HG03565 (cell line): ENCODE data around the gene TBXA2R.
"Not testable (repeated sequence)": the region's sequence is repeated elsewhere in the genome, so short reads cannot be mapped to it uniquely, and the experiment has no call there.

Source experiments
- ATAC-seq: cut with Tn5 transposase; IDR thresholded peaks from one replicate; pipeline ENCODE4 v1.9.1; 2021; ENCODE audit warnings: mild to moderate bottlenecking, moderate library complexity; ENCODE audit not compliant: unreplicated experiment

The TBXA2R gene

DNA sequence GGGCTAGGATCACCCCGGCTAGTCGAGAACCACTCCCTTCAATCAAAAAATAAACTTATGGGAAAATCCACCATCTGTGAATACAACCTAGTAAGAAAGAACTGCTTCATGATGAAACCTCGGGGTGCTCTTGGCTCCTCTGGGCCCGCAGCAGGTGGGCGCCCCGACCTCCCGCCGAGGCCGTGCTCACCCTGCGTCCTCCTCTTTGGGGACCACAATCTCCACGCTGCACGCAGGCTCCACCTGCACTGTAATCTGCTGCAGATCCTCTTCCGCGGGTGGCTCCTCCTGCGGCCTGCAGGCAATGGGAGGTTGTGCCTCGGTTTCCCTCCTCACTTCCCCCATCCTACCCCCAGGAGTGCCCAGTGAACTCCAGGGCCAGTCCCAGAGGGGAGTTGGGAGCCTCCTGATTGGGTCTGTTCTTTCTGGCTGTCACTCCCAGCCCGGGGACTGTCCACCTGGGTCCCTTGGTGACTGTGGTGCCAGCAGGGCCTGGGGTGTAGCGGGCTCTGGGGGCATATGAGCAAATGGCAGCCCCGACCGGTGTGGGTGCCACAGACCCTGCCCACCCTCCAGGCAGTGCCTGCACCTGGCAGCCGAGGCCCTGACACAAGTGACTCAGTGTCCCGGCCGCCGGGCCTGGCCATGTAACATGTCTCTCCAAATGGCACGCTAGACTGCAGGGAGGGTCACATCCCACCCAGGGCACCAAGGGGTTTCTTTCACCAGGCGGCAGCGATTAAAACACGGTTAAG lies 35.0 kb upstream of the TBXA2R start:
- no peak for ATAC-seq

DNA sequence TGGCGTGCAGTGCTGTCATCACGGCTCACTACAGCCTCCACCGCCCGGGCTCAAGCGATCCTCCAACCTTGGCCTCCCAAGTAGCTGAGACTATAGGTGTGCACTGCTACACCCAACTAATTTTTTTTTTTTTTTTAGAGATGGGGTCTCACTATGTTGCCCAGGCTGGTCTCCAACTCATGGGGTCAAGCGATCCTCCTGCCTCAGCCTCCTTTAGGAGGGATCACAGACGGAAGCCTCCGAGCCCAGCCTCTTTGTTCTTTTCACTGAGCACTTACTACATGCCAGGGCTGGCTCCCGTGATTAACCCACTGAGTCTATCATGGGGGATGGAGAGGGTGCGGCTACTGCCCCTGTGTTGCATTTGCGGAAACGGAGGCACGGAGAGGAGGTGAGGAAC lies 32.8 kb upstream of the TBXA2R start:
- no peak for ATAC-seq

DNA sequence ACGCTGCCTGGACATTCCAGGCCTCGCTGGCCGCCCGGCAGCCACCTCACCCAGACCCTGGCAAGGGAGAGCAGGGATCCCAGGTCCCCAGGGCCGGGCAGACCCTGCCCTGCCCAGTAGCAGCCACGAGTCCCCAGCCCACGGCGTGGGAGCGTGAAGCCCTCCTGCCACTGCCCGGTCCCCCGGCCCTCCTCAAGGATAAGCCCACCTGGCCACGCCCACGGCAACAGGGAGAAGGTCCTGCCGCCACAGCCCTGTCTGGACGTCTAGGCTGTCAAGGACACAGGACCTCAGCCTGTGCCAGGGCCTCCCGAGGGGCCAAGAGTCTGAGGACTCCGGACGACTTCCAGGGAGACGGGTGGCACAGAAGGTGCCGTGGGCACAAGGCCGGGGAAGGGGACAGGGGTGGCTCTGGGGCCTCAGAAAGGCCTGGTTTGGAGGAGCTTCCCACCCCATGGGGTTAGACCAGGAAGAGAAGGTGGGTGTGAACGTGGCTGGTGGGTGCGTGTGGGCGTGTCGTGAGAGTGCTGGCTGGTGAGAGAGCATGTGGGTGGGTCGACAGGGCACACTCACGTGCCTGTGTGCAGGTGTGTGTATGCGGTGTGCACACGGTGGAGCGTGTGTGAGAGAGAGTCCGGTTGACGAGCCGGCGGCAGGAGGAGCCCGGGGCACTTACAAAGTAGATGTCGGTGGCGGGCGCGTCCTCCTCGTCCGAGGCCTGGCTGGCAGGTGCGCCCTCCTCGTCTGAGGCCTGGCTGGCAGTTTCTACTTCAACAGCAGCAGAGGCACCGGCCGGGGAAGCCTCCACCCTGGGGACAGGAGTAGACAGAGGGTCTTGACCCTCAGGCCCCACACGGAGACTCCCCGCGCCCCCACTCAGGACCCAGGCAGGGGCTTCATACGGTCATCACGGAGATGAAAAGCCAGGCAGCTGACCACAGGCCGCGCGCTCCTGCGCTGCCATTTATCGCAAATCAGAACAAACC lies 31.8 kb upstream of the TBXA2R start:
- no peak for ATAC-seq

GRCh38 chr19:3637621-3638020 lies 30.9 kb upstream of the TBXA2R start:
- ATAC-seq, result no peak

GRCh38 chr19:3636962-3637361 lies 30.3 kb upstream of the TBXA2R start:
- ATAC-seq, result no peak

GRCh38 chr19:3636506-3636905 lies 29.8 kb upstream of the TBXA2R start:
- no peak for ATAC-seq

DNA sequence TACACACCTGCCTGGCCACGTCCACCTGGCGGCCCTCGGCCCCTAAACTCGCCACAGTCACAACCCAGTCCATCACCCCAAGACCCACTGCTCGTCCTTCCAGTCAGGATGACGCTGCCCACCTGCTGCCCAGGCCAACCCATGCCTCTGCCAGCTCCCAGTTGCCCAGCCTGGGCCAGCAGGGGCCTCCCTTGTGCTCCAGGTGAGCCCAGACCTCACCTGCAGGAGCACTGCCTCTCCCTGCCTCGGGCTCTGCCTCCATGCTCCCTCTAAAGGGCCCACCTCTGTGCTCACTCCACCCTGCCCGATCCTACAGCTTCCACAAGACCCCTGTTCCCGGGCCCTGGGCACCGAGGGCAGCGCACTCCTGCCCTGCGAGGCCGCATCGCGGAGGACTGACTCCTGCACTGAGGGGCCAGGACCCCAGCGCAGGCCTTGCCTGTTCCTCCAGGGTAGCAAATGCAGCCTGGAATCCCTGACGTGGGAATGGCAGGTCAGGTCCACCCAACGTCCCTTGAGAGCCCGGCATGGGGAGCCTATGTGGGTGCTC lies 27.9 kb upstream of the TBXA2R start:
- no peak for ATAC-seq

DNA sequence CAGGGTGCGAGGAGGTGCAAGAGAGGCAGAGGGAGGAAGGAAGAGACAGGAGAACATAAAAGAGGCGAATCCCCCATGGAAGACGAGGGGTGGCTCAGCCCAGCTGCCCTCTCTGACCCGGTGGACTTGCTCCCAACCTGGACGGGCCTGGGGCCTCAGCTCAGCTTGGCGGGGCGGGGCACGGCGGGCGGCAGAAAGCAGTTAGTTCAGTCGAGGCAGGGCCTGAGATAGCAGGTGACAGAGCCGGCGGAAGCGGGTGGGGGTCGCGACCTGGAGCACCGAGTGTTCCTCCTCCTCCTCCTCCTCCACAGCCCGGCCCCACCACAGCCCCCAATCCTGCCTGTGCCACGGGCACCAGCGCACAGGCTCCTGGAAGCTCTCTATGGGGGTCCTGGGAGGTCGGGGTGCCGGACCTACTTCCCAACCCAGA lies 26.9 kb upstream of the TBXA2R start:
- ATAC-seq, result no peak

DNA sequence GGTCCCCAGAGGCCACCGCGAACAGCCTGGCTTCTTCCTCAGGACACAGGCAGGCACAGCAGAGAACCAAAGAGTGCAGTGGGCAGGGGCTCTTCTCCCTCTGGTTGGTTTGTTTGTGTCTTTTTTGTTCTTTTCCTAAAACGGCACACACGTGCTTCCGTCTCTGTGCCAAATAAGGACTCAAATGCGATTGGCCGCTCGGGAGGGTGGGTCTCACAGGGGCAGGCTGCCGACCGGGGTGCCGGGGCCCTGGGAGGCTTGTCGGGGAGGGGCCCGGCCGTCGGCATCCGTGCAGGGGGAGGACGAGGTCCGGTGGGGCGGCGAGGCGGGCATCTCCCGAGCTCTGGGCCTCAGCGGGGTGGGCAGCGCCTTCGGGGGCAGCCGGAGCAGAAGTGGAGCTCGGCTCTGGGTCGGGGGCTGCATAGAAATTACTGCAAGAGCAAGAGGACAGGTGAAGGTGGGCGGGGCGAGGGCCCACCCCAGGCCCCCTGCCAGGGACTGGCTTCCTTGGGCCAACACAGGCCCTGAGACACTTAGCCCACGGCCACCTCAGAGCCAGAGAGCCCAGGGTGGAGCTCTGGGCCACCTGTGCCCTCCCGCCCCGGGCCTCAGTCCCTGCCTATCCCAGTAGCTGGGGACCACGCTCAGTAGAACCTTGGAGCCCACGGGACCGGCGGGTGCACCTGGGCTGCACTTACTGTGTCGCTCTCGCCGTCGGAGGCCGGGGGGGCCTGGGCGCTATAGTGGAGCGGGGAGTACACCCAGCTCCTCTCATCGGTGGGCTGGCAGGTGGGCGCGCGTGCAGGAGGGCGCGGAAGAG lies 26.3 kb upstream of the TBXA2R start:
- no peak for ATAC-seq

GRCh38 chr19:3632098-3632497 lies 25.4 kb upstream of the TBXA2R start:
- ATAC-seq, result no peak

- ATAC-seq, result no peak
Observed at GRCh38 chr19:3631053-3631861, 24.6 kb upstream of the TBXA2R start.

DNA sequence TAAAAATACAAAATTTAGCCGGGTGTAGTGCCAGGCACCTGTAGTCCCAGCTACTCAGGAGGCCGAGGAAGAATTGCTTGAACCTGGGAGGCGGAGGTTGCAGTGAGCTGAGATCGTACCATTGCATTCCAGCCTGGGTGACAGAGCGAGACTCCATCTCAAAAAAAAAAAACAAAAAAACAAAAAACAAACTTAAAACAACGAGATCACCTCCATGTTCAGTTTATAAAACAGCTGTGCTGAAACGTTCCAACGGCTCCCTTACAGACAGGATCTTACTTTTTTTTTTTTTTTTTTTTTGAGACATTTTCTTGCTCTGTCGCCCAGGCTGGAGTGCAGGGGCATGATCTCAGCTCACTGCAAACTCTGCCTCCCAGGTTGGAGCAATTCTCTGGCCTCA lies 22.1 kb upstream of the TBXA2R start:
- ATAC-seq, result not testable (repeated sequence)

GRCh38 chr19:3627351-3627723 lies 20.7 kb upstream of the TBXA2R start:
- no peak for ATAC-seq

DNA sequence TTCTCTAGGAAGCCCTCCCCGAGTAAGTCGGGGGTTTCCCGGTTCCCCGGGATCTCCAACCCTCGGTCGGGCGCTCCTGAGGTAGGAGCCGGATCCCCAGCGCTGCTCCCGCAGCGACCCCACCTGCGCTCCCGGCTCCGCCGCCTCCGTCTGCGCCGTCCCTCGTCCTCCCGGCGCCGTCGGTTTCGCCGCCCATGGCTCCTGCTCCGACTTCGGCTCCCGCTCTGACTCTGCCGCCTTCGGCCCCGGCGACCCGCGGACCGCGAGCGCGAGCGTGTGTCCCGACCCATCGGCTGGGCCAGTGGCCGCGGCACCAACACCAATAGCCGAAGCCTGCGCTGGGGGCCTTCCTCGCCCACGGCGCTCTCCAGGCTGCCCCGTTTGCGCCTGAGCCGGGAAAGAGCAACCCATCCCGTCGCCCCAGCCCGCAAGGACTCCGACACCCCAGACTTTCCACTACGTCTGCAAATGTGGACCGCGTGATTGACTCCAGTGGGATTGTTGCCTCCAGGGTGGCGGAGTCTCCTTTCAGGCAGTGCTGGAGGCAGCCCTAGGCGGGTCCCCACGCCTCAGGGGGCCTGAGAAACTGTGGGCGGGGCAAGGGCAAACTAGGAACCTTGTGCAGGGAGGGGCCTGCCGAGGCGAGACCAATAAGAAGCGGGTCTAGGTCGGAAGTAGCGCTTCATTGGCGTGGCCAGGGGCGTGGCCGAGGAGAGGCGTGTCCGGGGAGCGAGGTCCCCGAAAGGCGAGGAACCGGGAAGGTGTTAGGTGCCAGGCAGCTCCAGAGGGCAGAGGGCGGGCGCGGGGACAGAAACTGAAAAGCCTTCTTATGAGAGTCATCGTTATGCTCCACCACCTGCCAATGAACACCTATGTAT lies 20.0 kb upstream of the TBXA2R start, which contains the start of gene CACTIN:
Gene CACTIN (minus strand): TSS at position 318 of the 878 bp plus-strand sequence. CDS start 28 bp downstream, at position 290.
- peak; percentile 77 for ATAC-seq

DNA sequence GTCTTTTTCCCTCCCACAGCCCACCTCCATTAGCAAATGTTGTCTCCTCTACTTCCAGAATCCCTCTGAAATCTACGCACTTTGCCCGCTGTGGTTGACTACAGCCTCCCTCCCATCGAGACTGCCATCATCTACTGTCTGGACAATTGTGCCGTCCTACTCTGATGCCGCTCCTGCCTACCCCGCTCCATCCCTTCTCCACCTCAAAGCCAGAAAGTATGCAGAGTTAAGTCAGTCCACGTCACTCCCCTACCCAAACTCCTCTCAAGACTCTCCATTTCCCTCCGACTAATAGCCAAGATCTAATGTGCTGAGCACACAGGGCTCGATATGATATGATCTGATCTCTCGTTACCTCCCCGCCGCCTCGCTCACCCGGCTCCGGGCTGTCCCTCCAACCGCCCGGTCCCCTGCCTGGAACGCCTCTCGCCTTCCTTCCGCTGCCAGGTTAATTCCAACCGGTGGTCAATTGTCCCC lies 19.4 kb upstream of the TBXA2R start:
- ATAC-seq, result no peak

DNA sequence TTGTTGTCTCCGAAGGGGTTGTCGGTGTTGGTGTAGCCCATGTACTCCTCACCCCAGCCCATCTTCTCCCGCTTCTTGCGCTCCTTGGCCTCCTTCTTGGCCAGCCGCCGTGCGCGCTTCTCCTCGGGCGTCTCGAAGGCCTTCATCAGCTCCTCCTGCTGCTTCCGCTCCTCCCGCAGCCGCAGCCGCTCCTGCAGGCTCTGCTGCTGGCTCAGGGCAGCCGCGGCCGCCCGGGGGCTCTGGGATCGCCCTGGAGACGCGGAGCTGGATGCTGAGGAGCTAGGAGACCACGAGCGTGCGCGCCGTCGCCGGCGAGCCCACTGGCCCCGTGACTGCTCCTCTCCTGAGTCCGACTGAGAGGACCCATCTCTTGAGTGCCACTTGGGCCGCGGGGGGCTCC lies 17.0 kb upstream of the TBXA2R start:
- ATAC-seq, result no peak

- no peak for ATAC-seq
Observed at GRCh38 chr19:3622224-3622623, 15.5 kb upstream of the TBXA2R start.

GRCh38 chr19:3621689-3622088 lies 15.0 kb upstream of the TBXA2R start:
- no peak for ATAC-seq
